Ishikawa (cell line): ENCODE results near the gene PIGQ.

ENCODE experiments used
- CREB1 ChIP-seq: IDR thresholded peaks from 2 replicates; pipeline ENCODE4 v1.6.1; 2012; ENCODE audit warnings: low read depth
- EGR1 ChIP-seq: IDR thresholded peaks from 2 replicates; pipeline ENCODE4 v1.6.1; 2012
- EP300 ChIP-seq: IDR thresholded peaks from 2 replicates; pipeline ENCODE4 v1.6.1; 2012; ENCODE audit warnings: borderline replicate concordance
- FOXM1 ChIP-seq: IDR thresholded peaks from 2 replicates; pipeline ENCODE4 v1.6.1; 2012; ENCODE audit warnings: low read depth, borderline replicate concordance
- MAX ChIP-seq: IDR thresholded peaks from 2 replicates; pipeline ENCODE4 v1.6.1; 2012
- NFIC ChIP-seq: IDR thresholded peaks from 2 replicates; pipeline ENCODE4 v1.6.1; 2012
- RAD21 ChIP-seq: IDR thresholded peaks from 2 replicates; pipeline ENCODE4 v1.6.1; 2012; ENCODE audit warnings: low read depth
- REST ChIP-seq: IDR thresholded peaks from 2 replicates; pipeline ENCODE4 v1.6.1; 2012; ENCODE audit warnings: low read depth, mild to moderate bottlenecking
- TAF1 ChIP-seq: IDR thresholded peaks from 2 replicates; pipeline ENCODE4 v1.6.1; 2012; ENCODE audit warnings: low read depth, mild to moderate bottlenecking
- TCF12 ChIP-seq: IDR thresholded peaks from 2 replicates; pipeline ENCODE4 v1.6.1; 2012; ENCODE audit warnings: low read depth
- YY1 ChIP-seq: IDR thresholded peaks from 2 replicates; pipeline ENCODE4 v1.6.1; 2012; ENCODE audit warnings: low read depth
- ZBTB7A ChIP-seq: IDR thresholded peaks from 2 replicates; pipeline ENCODE4 v1.6.1; 2012; ENCODE audit warnings: low read depth
- TF ChIP-seq, protein P1 (sequence below): IDR thresholded peaks from 2 replicates; pipeline ENCODE4 v1.6.1; 2012

- no peak for TF ChIP-seq REST
- no peak for TF ChIP-seq ZBTB7A
- no peak for TF ChIP-seq FOXM1
- TF ChIP-seq TAF1: no peak
- no peak for TF ChIP-seq CREB1
- peak; percentile 53 for TF ChIP-seq RAD21
- TF ChIP-seq MAX: no peak
- no peak for TF ChIP-seq EGR1
- TF ChIP-seq EP300: no peak
- TF ChIP-seq, protein P1, sequence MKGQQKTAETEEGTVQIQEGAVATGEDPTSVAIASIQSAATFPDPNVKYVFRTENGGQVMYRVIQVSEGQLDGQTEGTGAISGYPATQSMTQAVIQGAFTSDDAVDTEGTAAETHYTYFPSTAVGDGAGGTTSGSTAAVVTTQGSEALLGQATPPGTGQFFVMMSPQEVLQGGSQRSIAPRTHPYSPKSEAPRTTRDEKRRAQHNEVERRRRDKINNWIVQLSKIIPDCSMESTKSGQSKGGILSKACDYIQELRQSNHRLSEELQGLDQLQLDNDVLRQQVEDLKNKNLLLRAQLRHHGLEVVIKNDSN: no peak
- no peak for TF ChIP-seq TCF12
- TF ChIP-seq NFIC: no peak
- TF ChIP-seq YY1: no peak
Observed at GRCh38 chr16:610513-611381, 41.0 kb downstream of the PIGQ start.
